Activated B cell treated with CpG ODN at 0.5 μM for 24 hours (primary cell): ENCODE data around the gene KIRREL2. TPM values are rescaled to one million over a fixed set of nuclear protein-coding genes. Genes with fewer than 3 reads are reported as not detected.

Source experiments
- ATAC-seq: fragments of 200-7000 bp; cut with Tn5 transposase; one replicate; pipeline ENCODE4 v1.10.0; 2021; ENCODE audit warnings: low read depth, mild to moderate bottlenecking, moderate library complexity
- CTCF ChIA-PET: fragments of 350-600 bp; sonication (Branson Sonifier 250); formaldehyde crosslinking; loops from one replicate; lab custom pipeline; 2021; ENCODE audit warnings: antibody characterized with exemption; lab: Charles Lee
- POLR2A ChIA-PET: fragments of 350-600 bp; sonication (Branson Sonifier 250); formaldehyde crosslinking; loops from one replicate; lab custom pipeline; 2021; ENCODE audit warnings: antibody characterized with exemption; lab: Charles Lee
- DNase-seq: peaks from one replicate; pipeline ENCODE4 v3.0.0; 2022
- H3K27ac Mint-ChIP-seq: one replicate; pipeline ENCODE4 v1.8.0; 2020; ENCODE audit warnings: mixed read lengths
- H3K27me3 Mint-ChIP-seq: one replicate; pipeline ENCODE4 v1.8.0; 2021; ENCODE audit warnings: mixed read lengths
- H3K36me3 Mint-ChIP-seq: one replicate; pipeline ENCODE4 v1.8.0; 2021; ENCODE audit warnings: low read depth, mixed read lengths
- H3K4me1 Mint-ChIP-seq: one replicate; pipeline ENCODE4 v1.8.0; 2021; ENCODE audit warnings: mixed read lengths
- H3K4me3 Mint-ChIP-seq: one replicate; pipeline ENCODE4 v1.8.0; 2020; ENCODE audit warnings: mild to moderate bottlenecking, mixed read lengths
- H3K9me3 Mint-ChIP-seq: one replicate; pipeline ENCODE4 v1.8.0; 2020; ENCODE audit warnings: mixed read lengths
- CTCF ChIP-seq: fragments of 200-600 bp; IDR thresholded peaks from one replicate; pipeline ENCODE4 v1.8.0; 2022; ENCODE audit warnings: antibody characterized with exemption, mild to moderate bottlenecking
- intact Hi-C: fragments of 100-400 bp; cut with micrococcal nuclease; formaldehyde crosslinking; loops from one replicate; pipeline ENCODE4 v1.15.1; 2024
- total RNA-seq: library from RNA; stranded (reverse); gene quantifications from 2 replicates; pipeline ENCODE4 v1.2.3, GENCODE V29; 2022

The KIRREL2 gene
- total RNA-seq, 1 donor from 2014 or later = not detected

GRCh38 chr19:35903550-35904179 lies 47.0 kb downstream of the KIRREL2 start:
- H3K27me3 Mint-ChIP-seq = no peaks in the 10 kb centered on the region
- H3K9me3 Mint-ChIP-seq = no peaks in the 10 kb centered on the region
- peak; percentile 91 for DNase-seq
- ChIA-PET CTCF (interaction anchor here (1.0 to 2.1 kb wide), 2 partner anchors 11 to 17 kb away, joined by 3 to 6 read pairs; no protein-coding TSS in a partner anchor), POLR2A (interaction anchor here (0.9 to 5.1 kb wide), 8 partner anchors 9 to 151 kb away, joined by 3 to 48 read pairs (median 4); no protein-coding TSS in a partner anchor)
- peaks cover 9% of the 10 kb centered on the region for H3K36me3 Mint-ChIP-seq
- peak overlapping the region; percentile 87 for H3K4me3 Mint-ChIP-seq
- TF ChIP-seq CTCF = no peak
- peaks cover 72% of the 10 kb centered on the region for H3K4me1 Mint-ChIP-seq
- H3K27ac Mint-ChIP-seq = peak overlapping the region; percentile 97
- intact Hi-C loops = loop anchor here (1.0 to 10.0 kb wide), 5 partner anchors 10 to 691 kb away; partner anchors contain the start of genes PSENEN and U2AF1L4
- ATAC-seq = peak; percentile 53

GRCh38 chr19:35904311-35905068 lies 47.8 kb downstream of the KIRREL2 start:
- Mint-ChIP-seq H3K36me3 (peaks cover 2% of the 10 kb centered on the region), H3K27me3 (no peaks in the 10 kb centered on the region), H3K4me1 (peaks cover 74% of the 10 kb centered on the region), H3K27ac (peak overlapping the region; percentile 97), H3K9me3 (no peaks in the 10 kb centered on the region), H3K4me3 (peak overlapping the region; percentile 87)
- no peak for TF ChIP-seq CTCF
- ChIA-PET POLR2A (interaction anchor here (0.5 to 5.1 kb wide), 8 partner anchors 8 to 288 kb away, joined by 3 to 48 read pairs (median 5); no protein-coding TSS in a partner anchor), CTCF (interaction anchor here (2.1 kb wide), 1 partner anchor 11 kb away, joined by 6 read pairs; no protein-coding TSS in a partner anchor)
- no peak for ATAC-seq
- no peak for DNase-seq
- intact Hi-C loops = loop anchor here (5.0 to 10.0 kb wide), 2 partner anchors 570 to 692 kb away; no protein-coding TSS in a partner anchor

- intact Hi-C loops = loop anchor here (10.0 kb wide), 1 partner anchor 570 kb away; no protein-coding TSS in a partner anchor
- no peaks in the 10 kb centered on the region for H3K36me3 Mint-ChIP-seq
- H3K4me3 Mint-ChIP-seq = no peak overlapping the region
- no peaks in the 10 kb centered on the region for H3K9me3 Mint-ChIP-seq
- DNase-seq = no peak
- ATAC-seq = no peak
- no peak for TF ChIP-seq CTCF
- ChIA-PET POLR2A (interaction anchor here (0.5 to 5.1 kb wide), 6 partner anchors 7 to 211 kb away, joined by 3 to 48 read pairs (median 4); no protein-coding TSS in a partner anchor), CTCF (interaction anchor here (2.1 kb wide), 1 partner anchor 10 kb away, joined by 6 read pairs; no protein-coding TSS in a partner anchor)
- H3K4me1 Mint-ChIP-seq = peaks cover 80% of the 10 kb centered on the region
- H3K27ac Mint-ChIP-seq = peak overlapping the region; percentile 97
- H3K27me3 Mint-ChIP-seq = no peaks in the 10 kb centered on the region
Measured at GRCh38 chr19:35905178-35905727, 48.5 kb downstream of the KIRREL2 start.

- H3K27me3 Mint-ChIP-seq = no peaks in the 10 kb centered on the region
- no peaks in the 10 kb centered on the region for H3K36me3 Mint-ChIP-seq
- POLR2A ChIA-PET = no interaction called here
- ATAC-seq = no peak
- no peaks in the 10 kb centered on the region for H3K9me3 Mint-ChIP-seq
- peak overlapping the region; percentile 54 for H3K27ac Mint-ChIP-seq
- intact Hi-C loops = loop anchor here (10.0 kb wide), 1 partner anchor 573 kb away; no protein-coding TSS in a partner anchor
- TF ChIP-seq CTCF = no peak
- no peak overlapping the region for H3K4me3 Mint-ChIP-seq
- no peak for DNase-seq
- CTCF ChIA-PET = no interaction called here
- peaks cover 78% of the 10 kb centered on the region for H3K4me1 Mint-ChIP-seq
Measured at GRCh38 chr19:35907377-35907745, 50.6 kb downstream of the KIRREL2 start.
